ENCODE data around the gene CHRNB2.

Gene CHRNB2

DNA sequence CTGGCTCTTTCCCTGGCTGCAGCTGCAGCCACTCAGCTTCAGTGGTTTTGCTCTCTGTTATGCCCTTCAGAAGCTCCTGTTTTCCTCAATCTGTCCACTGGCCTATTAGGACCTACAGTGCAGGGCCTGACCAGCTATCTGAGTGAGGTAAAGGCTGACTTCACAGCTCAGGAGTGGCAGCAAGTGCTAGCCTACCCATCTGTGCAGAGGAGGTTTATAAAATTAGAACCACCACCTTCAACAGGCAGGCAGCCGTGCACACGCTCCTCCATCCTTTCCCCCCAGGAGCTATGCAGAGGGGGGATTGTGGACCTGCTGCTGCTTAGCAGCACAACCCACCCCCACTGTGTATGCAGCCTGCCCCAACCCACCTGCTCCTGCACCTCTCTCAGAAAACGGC is 32.1 kb downstream of the CHRNB2 start:
- TF ChIP-seq, protein P1, sequence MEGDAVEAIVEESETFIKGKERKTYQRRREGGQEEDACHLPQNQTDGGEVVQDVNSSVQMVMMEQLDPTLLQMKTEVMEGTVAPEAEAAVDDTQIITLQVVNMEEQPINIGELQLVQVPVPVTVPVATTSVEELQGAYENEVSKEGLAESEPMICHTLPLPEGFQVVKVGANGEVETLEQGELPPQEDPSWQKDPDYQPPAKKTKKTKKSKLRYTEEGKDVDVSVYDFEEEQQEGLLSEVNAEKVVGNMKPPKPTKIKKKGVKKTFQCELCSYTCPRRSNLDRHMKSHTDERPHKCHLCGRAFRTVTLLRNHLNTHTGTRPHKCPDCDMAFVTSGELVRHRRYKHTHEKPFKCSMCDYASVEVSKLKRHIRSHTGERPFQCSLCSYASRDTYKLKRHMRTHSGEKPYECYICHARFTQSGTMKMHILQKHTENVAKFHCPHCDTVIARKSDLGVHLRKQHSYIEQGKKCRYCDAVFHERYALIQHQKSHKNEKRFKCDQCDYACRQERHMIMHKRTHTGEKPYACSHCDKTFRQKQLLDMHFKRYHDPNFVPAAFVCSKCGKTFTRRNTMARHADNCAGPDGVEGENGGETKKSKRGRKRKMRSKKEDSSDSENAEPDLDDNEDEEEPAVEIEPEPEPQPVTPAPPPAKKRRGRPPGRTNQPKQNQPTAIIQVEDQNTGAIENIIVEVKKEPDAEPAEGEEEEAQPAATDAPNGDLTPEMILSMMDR (conservative IDR thresholded peaks at IDR 0.05; ENCODE audit: low read length), result no peak

DNA sequence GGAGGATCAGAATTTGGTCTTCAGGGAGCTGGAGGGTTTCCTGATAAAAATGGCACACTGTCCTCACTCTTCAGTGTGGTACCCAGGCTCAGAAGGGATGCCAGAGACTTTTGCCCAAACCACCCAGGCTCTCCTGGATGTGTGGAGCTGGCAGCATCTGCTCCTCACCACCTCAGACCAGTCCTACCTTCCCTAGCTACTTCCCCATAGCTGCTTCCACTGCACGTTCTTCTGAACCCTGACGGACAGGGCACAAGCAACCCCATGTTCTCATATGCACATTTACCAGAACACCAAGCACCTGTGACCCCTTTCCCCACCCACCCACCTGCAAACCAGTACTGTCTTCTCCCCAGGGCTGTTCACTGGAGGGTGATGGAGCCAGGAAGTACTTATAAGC is 35.7 kb downstream of the CHRNB2 start:
- DNase-seq (ENCODE audit: low read depth), result no peak
- TF ChIP-seq, protein P1 (conservative IDR thresholded peaks at IDR 0.05; ENCODE audit: low read length), result no peak
- no peak overlapping the region for H3K4me3 ChIP-seq (ENCODE audit: low read length)

More for the DNA sequence above, 32.1 kb downstream of the CHRNB2 start:
- DNase-seq (ENCODE audit: low read depth), result peak; percentile 13
- H3K4me3 ChIP-seq (ENCODE audit: low read length), result no peak overlapping the region

DNA sequence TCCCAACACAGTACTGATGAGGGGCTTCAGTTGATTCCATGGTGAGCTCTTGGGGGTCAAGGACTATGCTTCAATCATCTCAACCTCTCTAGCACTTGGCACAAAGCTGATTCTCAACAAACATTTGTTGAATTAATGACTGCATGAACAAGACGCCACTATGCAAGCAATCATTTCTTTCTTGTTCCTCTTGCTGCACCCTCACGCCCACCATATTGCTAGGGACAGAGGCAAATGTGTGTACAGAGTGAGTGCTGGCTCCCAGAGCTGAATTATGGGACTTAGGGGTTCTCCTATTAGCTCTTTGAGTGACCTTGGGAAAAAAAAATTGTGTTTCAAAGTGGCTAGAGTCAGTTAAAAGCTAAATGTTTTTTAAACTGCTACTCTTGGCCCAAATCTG is 38.0 kb downstream of the CHRNB2 start:
- no peak overlapping the region for H3K4me3 ChIP-seq (ENCODE audit: low read length)
- DNase-seq (ENCODE audit: low read depth), result no peak
- TF ChIP-seq, protein P1 (conservative IDR thresholded peaks at IDR 0.05; ENCODE audit: low read length), result no peak

DNA sequence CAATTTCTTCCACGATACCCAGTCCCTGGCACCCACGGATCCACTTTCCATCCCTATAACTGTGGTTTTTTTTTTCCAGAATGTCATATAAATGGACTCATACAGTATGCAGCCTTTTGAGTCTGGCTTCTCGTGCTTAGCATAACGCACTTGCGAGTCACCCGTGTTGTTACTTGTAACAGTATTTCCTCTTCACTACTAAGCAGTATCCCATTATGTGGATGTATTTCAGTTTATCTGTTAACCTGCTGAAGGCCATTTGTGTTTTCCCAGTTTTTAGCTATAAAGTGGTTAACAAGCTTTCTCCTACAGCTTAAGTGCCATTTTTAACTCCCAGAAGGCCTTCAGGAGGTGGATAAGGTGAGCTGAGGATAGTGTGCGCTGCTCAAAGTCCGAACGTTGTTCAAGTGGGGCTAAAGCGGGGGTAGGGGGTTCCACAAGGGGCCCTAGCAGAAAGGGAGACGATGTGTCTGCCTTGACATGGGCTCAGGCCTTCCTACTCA is 39.6 kb downstream of the CHRNB2 start:
- peak; percentile 73 for DNase-seq (ENCODE audit: low read depth)
- H3K4me3 ChIP-seq (ENCODE audit: low read length), result peak overlapping the region; percentile 89
- TF ChIP-seq, protein P1 (conservative IDR thresholded peaks at IDR 0.05; ENCODE audit: low read length), result no peak

DNA sequence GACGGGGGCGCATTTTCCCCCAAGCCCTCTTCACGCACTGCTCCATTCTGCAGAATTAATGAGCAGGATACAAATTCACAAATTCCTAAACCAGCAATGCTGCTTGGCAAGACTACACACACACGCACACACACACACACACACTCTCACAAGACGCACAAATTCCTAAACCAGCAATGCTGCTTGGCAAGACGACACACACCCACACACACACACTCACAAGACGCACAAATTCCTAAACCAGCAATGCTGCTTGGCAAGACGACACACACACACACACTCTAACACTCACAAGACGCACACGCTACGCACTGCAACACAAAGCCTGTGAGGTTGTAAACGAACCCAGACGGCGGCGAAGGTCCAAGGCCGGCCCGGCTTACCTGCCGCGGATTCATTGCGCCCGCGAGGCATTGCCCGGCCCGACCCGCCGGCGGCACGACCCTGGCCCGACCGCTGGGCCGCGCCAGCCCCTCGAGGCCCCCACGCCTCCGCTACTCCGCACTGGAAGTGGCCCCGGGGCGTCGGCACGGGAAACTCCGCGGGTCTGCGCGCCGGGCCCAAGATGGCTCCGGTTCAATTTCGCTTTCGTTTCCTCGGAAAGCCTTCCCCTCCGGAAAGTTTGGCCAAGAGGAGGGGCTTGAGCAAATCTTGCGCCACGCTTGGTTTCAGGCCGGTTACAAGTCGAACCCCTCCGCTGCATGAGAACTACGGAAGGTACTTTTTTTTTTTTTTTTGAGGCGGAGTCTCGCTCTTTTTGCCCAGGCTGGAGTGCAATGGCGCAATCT is 40.2 kb downstream of the CHRNB2 start, which contains the start of gene ADAR:
TSS of gene ADAR (minus strand) at position 578 of the 788 bp plus-strand sequence. CDS start at position 398, 180 bp downstream.
- H3K4me3 ChIP-seq (ENCODE audit: low read length), result peak within 1 kb of the TSS; percentile 89
- DNase-seq (ENCODE audit: low read depth), result peak; percentile 99
- TF ChIP-seq, protein P1 (conservative IDR thresholded peaks at IDR 0.05; ENCODE audit: low read length), result peak; percentile 8; the same call in 1 of the 2 replicates

DNA sequence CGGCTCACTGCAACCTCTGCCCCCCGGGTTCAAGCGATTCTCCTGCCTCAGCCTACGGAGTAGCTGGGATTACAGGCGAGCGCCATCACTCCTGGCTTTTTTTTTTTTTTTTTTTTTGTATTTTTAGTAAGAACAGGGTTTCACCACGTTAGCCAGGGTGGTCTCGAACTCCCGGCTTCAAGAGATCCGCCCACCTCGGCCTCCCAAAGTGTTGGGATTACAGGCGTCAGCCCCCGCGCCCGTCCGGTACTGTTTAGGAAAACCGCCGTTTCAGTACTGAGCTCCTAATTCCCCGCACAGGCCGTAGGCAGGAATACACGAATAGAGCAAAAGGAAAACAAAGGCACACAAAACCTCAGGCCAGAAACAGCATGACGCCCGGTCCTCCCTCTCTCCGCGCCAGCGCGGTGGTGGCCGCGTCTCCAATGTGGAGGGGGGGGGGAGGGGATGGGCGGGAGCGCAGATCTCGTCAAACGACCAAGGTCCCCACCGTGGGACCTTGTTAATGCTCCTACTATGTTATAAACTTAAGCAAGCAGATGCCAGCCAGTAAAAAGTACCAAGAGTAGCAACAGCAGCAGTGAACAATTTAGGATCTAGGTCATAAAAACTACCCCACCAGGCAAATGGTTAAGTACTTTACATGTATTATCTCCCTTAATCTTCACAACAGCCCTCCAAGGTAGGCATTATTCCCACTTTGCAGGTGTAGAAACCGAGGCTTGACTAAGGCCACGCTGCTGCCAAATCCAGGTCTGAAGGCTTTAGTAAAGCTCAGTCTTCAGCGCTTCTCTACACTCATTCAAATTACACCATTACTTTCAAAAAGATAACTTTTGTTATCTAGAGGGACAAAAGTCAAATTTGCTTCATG is 41.1 kb downstream of the CHRNB2 start:
- TF ChIP-seq, protein P1 (conservative IDR thresholded peaks at IDR 0.05; ENCODE audit: low read length), result no peak
- DNase-seq (ENCODE audit: low read depth), result peak; percentile 55
- H3K4me3 ChIP-seq (ENCODE audit: low read length), result peak overlapping the region; percentile 89
